H1 (cell line): ENCODE measurements around the gene INPP5A. TPM values are rescaled to one million over a fixed set of nuclear protein-coding genes. Genes with fewer than 3 reads are reported as not detected.

Source experiments
- NRF1 ChIP-seq: IDR thresholded peaks from 2 replicates; pipeline ENCODE4 v1.6.1; 2011; ENCODE audit warnings: mild to moderate bottlenecking, low read depth, low read length, improper control_type of control experiment
- POLR2AphosphoS5 ChIP-seq: IDR thresholded peaks from 2 replicates; pipeline ENCODE4 v1.6.1; 2011; ENCODE audit warnings: low read depth, low read length
- RBBP5 ChIP-seq: IDR thresholded peaks from 2 replicates; pipeline ENCODE4 v1.7.1; 2012; ENCODE audit warnings: low read depth, mild to moderate bottlenecking, inconsistent platforms, low read length, moderate library complexity, borderline replicate concordance
- RNF2 ChIP-seq: fragments of 200-900, 300-1000 bp; sonication (generic); IDR thresholded peaks from 2 replicates; pipeline ENCODE4 v1.7.1; 2016; ENCODE audit warnings: borderline replicate concordance, low read depth, mild to moderate bottlenecking, antibody characterized with exemption, low read length; ENCODE audit not compliant: poor library complexity, severe bottlenecking; ENCODE audit errors: missing control alignments
- polyA plus RNA-seq, 7 experiments: library from polyadenylated mRNA; depleted of rRNA in 3 of 7; stranded (reverse) in 5 of 7; unstranded in 2 of 7; fragments of >200 nt in 5 of 7; fragments of 200-250 nt in 2 of 7; gene quantifications; 1 replicate in 5 of 7; 2 replicates in 1 of 7; 4 replicates in 1 of 7; pipeline versions ENCODE4 v1.2.1 to v1.2.3, GENCODE V29; 2011 to 2013; ENCODE audit warnings: missing spikeins in 2 of 7, mixed read lengths in 2 of 7
- total RNA-seq: library from RNA; stranded (reverse); fragmentation: NEBNext Ultra II Directional; extraction: Animal tissue kit (Norgen Biotek cat#: 25700); gene quantifications from 2 replicates; pipeline ENCODE4 v1.2.1, GENCODE V29; 2021
- TF ChIP-seq, protein P1 (sequence below): IDR thresholded peaks from 2 replicates; pipeline ENCODE4 v1.6.1; 2011; ENCODE audit warnings: low read length, improper control_type of control experiment
- TF ChIP-seq, protein P2 (sequence below): IDR thresholded peaks from 2 replicates; pipeline ENCODE4 v1.6.1; 2012; ENCODE audit warnings: low read length, inconsistent platforms

Gene INPP5A
- total and polyA plus RNA-seq, 2 of the 8 experiments (the other 6 are each of a cell fraction or from before 2014, with no cell fraction given), result 19.7 to 27.5 TPM

DNA sequence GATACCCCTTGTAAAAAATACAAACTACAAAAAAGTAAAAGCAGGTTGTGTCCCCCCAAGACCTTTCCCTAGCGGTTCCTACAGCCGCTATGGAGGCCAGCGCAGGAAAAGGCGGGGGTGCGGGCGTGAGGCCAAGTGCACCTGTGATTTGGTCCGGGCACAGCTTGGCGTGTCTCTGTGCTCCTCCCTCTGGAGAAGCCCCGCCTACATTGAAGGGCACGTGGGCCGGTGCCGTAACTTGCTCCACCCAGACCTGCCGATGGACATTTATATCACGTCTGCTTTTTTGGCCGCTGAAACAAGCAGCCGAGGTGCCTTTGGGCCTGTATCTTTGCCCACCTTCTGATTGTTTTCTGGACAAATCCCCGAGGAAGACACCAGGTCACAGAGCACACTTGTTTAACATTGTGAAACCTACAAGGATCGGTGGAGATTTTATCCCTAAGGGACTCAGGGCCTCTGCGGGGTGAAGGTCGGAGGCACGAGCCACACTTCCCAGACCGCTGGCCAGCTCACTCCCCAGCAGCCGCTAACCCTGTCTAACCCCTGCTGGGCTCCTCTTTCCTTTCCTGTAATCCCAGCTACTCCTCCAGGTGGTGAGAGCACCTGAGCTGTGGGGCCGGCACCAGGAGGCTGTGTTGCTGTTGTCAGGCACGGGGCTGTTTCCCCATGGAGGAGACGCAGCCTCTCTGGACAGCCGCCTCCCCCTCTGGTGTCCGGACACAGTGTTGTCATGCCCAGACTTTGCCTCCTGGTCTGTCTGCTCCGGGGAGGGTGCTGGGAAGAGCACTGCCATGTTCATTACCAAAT lies 18.8 kb upstream of the INPP5A start (continued):
- TF ChIP-seq, protein P1, sequence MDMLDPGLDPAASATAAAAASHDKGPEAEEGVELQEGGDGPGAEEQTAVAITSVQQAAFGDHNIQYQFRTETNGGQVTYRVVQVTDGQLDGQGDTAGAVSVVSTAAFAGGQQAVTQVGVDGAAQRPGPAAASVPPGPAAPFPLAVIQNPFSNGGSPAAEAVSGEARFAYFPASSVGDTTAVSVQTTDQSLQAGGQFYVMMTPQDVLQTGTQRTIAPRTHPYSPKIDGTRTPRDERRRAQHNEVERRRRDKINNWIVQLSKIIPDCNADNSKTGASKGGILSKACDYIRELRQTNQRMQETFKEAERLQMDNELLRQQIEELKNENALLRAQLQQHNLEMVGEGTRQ, result peak; percentile 83
- TF ChIP-seq POLR2AphosphoS5 (0 out of 2 replicates have a peak, but pooled peaks have one; percentile 24), RBBP5 (peak; percentile 92), NRF1 (no peak), RNF2 (no peak)
- TF ChIP-seq, protein P2, sequence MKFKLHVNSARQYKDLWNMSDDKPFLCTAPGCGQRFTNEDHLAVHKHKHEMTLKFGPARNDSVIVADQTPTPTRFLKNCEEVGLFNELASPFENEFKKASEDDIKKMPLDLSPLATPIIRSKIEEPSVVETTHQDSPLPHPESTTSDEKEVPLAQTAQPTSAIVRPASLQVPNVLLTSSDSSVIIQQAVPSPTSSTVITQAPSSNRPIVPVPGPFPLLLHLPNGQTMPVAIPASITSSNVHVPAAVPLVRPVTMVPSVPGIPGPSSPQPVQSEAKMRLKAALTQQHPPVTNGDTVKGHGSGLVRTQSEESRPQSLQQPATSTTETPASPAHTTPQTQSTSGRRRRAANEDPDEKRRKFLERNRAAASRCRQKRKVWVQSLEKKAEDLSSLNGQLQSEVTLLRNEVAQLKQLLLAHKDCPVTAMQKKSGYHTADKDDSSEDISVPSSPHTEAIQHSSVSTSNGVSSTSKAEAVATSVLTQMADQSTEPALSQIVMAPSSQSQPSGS, result no peak
